Myocyte (in vitro differentiated cells): ENCODE results near the gene HSPG2. TPM values are rescaled to one million over a fixed set of nuclear protein-coding genes. Genes with fewer than 3 reads are reported as not detected.

ENCODE experiments used
- DNase-seq: peaks from one replicate; pipeline ENCODE4 v3.0.0-alpha.2; 2012; ENCODE audit warnings: low read depth
- total RNA-seq: library from RNA; depleted of rRNA; stranded (reverse); fragments of >200 nt; gene quantifications from 2 replicates; pipeline ENCODE4 v1.2.3, GENCODE V29; 2014

Gene HSPG2
- total RNA-seq, 1 donor from 2014 or later, result 221 TPM

DNA sequence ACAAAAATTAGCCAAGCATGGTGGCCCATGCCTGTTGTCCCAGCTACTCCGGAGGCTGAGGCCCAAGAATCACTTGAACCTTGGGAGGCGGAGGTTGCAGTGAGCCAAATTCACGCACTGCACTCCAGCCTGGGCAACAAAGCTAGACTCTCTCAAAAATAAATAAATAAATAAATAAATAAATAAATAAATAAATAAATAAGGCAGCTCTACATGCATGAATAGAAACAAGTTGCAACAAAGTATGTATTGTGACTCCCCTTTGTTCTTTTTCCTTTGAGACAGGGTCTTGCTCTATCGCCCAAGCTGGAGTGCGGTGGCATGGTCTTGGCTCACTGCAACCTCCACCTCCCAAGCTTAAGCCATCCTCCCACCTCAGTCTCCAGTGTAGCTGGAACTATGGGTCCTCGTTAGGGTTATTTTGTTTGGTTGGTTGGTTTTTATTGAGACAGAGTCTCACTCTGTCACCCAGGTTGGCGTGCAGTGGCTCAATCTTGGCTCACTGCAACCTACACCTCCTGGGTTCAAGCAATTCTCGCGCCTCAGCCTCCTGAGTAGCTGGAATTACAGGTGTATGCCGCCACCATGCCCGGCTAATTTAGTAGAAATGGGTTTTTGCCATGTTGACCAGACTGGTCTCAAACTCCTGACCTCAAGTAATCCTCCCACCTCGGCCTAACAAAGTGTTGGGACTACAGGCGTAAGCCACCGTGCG lies 162.1 kb downstream of the HSPG2 start:
- DNase-seq, result no peak

DNA sequence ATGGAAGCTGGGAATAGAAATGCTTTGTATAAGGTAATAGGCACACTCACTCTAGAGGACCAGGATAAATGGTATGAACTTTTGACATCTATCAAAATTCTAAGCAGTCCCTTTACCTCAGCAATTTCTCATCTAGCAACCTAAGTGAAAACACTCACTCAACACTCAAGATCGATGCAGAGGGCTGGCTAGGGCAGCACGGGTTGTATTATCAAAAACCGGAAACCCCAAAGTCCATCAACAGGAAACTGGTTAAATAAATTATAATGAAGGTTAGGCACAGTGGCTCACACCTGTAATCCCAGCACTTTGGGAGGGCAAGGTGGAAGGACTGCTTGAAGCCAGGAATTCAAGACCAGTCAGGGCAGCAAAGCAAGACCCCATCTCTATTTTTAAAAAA lies 163.5 kb downstream of the HSPG2 start:
- no peak for DNase-seq

Other genes starting within 250 kb of the HSPG2 start
- gene USP48, start 154.2 kb downstream of the HSPG2 start, total RNA-seq, result 24.6 and 28.4 TPM in 2 replicates
- not detected in 2 replicates for gene LDLRAD2, start 125.0 kb downstream of the HSPG2 start, total RNA-seq
- not detected in 2 replicates for gene CELA3B, start 39.7 kb upstream of the HSPG2 start, total RNA-seq
- 0.78 and 2.6 TPM in 2 replicates for gene CELA3A, start 64.3 kb upstream of the HSPG2 start, total RNA-seq
- gene CDC42, start 115.4 kb upstream of the HSPG2 start, total RNA-seq, result 273 and 286 TPM in 2 replicates
- gene WNT4, start 205.8 kb upstream of the HSPG2 start, total RNA-seq, result 2.8 and 6.7 TPM in 2 replicates